ENCODE measurements around the gene PRG3. TPM values are rescaled to one million over a fixed set of nuclear protein-coding genes. Genes with fewer than 3 reads are reported as not detected.
"Not testable (repeated sequence)": the region's sequence is repeated elsewhere in the genome, so short reads cannot be mapped to it uniquely, and the experiment has no call there.

The PRG3 gene
- total RNA-seq, 1 donor from 2014 or later = not detected

DNA sequence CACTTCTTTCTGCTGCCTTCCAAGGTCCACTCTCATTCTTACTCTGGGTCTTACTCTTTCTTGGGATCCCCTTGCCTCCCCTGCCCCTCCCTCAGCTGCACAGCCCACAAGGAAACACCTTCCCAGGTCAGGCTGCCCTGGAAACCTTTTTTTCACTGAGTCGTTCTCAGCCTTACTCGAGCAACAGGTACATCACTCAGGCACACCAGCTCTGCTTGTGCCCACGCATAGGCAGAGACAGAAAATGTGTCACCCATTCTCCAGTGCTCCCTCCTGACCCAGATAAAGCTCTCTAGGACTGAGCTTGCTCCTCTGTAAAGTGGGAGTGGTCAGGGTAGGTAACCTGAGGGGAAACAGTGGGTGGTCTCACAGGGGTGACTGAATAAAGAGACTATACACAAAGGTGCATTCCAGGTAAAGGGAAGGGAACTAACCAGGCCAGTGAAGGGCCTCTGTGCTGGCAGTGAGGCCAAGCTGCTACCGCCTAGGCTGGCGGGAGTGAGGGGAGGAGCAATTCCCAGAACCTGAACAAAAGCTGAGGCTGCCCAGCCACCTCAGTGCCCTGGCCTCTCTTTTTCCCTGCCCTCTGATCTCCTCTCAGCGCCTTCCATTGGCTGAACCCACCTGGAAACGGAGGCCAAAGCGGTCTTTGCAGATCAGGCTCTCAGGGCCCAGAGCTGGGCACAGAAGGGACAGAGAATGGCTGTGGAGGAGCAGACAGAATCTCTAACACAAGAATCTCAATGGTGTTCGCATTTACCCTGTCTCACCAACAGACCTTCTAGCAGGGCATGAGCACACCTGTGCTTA lies 15.9 kb downstream of the PRG3 start:
- Histone ChIP-seq H3K27me3 (ENCODE audit: control insufficient read depth, insufficient read depth, low read length) (no peaks in the 10 kb centered on the region), H3K36me3 (ENCODE audit: control insufficient read depth, insufficient read depth, low read length) (no peaks in the 10 kb centered on the region), H3K4me3 (ENCODE audit: low read depth, low read length) (no peak overlapping the region)
- no peak for TF ChIP-seq CTCF (IDR thresholded peaks at IDR 0.05; ENCODE audit: insufficient read depth, low read length, severe bottlenecking)
- DNase-seq (ENCODE audit: low read depth) (no peak), FAIRE-seq (no peak)

- no peak for TF ChIP-seq CTCF (IDR thresholded peaks at IDR 0.05; ENCODE audit: insufficient read depth, low read length, severe bottlenecking)
Observed at GRCh38 chr11:57363131-57364080, 17.5 kb downstream of the PRG3 start.

DNA sequence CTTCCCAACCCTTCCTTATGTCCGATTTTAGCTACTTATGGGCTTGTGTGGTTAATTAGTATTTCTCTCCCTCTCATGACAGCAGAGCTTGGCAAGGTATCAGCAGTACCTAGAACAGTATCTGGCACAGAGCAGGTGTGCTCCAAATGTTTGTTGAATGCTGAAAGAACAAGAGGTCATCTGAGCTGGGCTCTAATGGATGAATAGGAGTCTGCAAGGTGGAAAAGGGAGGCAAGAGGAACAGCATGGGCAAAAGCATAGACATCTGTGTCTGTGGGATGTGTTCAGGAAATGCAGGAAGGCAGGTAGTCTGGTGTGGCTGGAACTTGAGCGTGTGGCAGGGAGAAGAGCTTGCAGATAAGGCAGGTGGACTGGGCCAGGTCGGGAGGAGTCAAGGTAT lies 19.0 kb downstream of the PRG3 start:
- no peak for TF ChIP-seq CTCF (IDR thresholded peaks at IDR 0.05; ENCODE audit: insufficient read depth, low read length, severe bottlenecking)
- DNase-seq (ENCODE audit: low read depth) (no peak), FAIRE-seq (peak; percentile 28)
- no peaks in the 10 kb centered on the region for H3K27me3 ChIP-seq (ENCODE audit: control insufficient read depth, insufficient read depth, low read length)
- H3K36me3 ChIP-seq (ENCODE audit: control insufficient read depth, insufficient read depth, low read length) = no peaks in the 10 kb centered on the region
- H3K4me3 ChIP-seq (ENCODE audit: low read depth, low read length) = no peak overlapping the region

More at GRCh38 chr11:57363131-57364080, 17.5 kb downstream of the PRG3 start:
- no peak overlapping the region for H3K4me3 ChIP-seq (ENCODE audit: low read depth, low read length)
- H3K36me3 ChIP-seq (ENCODE audit: control insufficient read depth, insufficient read depth, low read length) = no peaks in the 10 kb centered on the region
- DNase-seq (ENCODE audit: low read depth) (no peak), FAIRE-seq (no peak)
- H3K27me3 ChIP-seq (ENCODE audit: control insufficient read depth, insufficient read depth, low read length) = no peaks in the 10 kb centered on the region

DNA sequence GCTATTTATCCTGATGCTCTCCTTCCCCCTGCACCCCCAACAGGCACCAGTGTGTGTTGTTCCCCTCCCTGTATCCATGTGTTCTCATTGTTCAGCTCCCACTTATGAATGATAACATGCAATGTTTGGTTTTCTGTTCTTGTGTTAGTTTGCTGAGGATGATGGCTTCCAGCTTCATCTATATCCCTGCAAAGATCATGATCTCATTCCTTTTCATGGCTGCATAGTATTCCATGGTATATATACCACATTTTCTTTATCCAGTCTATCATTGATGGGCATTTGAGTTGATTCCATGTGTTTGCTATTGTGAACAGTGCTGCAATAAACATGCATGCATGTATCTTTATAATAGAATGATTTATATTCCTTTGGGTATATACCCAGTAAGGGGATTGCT lies 19.5 kb downstream of the PRG3 start:
- H3K27me3 ChIP-seq (ENCODE audit: control insufficient read depth, insufficient read depth, low read length); DNase-seq (ENCODE audit: low read depth); FAIRE-seq; H3K36me3 ChIP-seq (ENCODE audit: control insufficient read depth, insufficient read depth, low read length); H3K4me3 ChIP-seq (ENCODE audit: low read depth, low read length): not testable (repeated sequence)

DNA sequence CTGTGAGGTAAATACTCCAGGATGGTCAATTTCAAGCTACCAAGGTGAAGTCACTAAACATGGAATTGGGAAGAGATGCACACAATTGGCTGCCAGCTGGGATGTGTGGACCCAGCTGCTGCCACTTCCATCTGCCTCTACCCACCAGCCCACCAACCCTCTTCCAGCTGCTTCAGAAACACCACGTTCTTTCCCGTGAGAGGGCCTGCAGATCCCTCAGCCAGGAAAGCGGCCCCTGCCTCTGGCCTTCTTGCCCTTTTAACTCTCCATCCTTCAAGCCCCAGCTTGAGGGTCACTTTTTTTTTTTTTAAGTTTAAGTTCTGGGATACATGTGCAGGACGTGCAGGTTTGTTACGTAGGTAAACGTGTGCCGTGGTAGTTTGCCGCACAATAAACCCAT lies 20.0 kb downstream of the PRG3 start:
- no peak for TF ChIP-seq CTCF (IDR thresholded peaks at IDR 0.05; ENCODE audit: insufficient read depth, low read length, severe bottlenecking)
- no peak overlapping the region for H3K4me3 ChIP-seq (ENCODE audit: low read depth, low read length)
- H3K27me3 ChIP-seq (ENCODE audit: control insufficient read depth, insufficient read depth, low read length) = no peaks in the 10 kb centered on the region
- no peaks in the 10 kb centered on the region for H3K36me3 ChIP-seq (ENCODE audit: control insufficient read depth, insufficient read depth, low read length)
- DNase-seq (ENCODE audit: low read depth) = no peak
- no peak for FAIRE-seq
